Left colon (tissue), 2 donors: Measurements from ENCODE around the gene GSK3A. TPM values are rescaled to one million over a fixed set of nuclear protein-coding genes. Genes with fewer than 3 reads are reported as not detected.
A peak's percentile ranks its signal among the peaks of the same experiment; 100 is the strongest.

Experiments used
- ATAC-seq: fragments of 200-7000 bp; cut with Tn5 transposase; one replicate; pipeline ENCODE4 v1.9.1; 2020; ENCODE audit warnings: mild to moderate bottlenecking, moderate library complexity
- DNase-seq, 2 donors: peaks; one replicate each; pipeline ENCODE4 v3.0.0-alpha.2; 2020
- intact Hi-C, 2 donors: fragments of 100-400 bp; cut with DNase I in 1 of 2; cut with micrococcal nuclease in 1 of 2; formaldehyde crosslinking; loops; one replicate each; pipeline versions ENCODE4 v1.11.2 to v1.14.0; 2022; cut with DNase I, micrococcal nuclease
- total RNA-seq, 2 donors: library from RNA; stranded (reverse); fragmentation: NEBNext Ultra II Directional; extraction: Animal tissue kit (Norgen Biotek cat#: 25700); gene quantifications; one replicate each; pipeline ENCODE4 v1.2.1, GENCODE V29; 2021
- donor health status: DM: no; HTN: no; CAD: no.
- donor health status: DM: yes; HTN: yes; CAD: no.

Gene GSK3A
- total RNA-seq, 2 donors from 2014 or later, result 40.9 to 43.3 TPM

- intact Hi-C loops, result no loop called here
- DNase-seq, result no peak
- peak; percentile 35 for ATAC-seq
Observed at GRCh38 chr19:42193706-42194105, 48.7 kb downstream of the GSK3A start.

GRCh38 chr19:42193294-42193693, 49.1 kb downstream of the GSK3A start:
- ATAC-seq (no peak), DNase-seq (no peak)
- intact Hi-C loops, result no loop called here

- intact Hi-C loops, result no loop called here
- ATAC-seq (peak; percentile 93), DNase-seq (peak; percentile 72 to 87)
Observed at GRCh38 chr19:42191855-42192254, 50.5 kb downstream of the GSK3A start.

GRCh38 chr19:42191330-42191729, 51.1 kb downstream of the GSK3A start:
- intact Hi-C loops, result no loop called here
- DNase-seq, result no peak
- ATAC-seq, result peak; percentile 10

GRCh38 chr19:42189133-42189532, 53.3 kb downstream of the GSK3A start:
- intact Hi-C loops, result loop anchor here in 1 of 2 donors (10.0 kb wide), 1 partner anchor 54 kb away; the partner anchor contains the start of gene POU2F2
- no peak for ATAC-seq
- no peak for DNase-seq

GRCh38 chr19:42188665-42189064, 53.7 kb downstream of the GSK3A start:
- intact Hi-C loops, result loop anchor here in 1 of 2 donors (10.0 kb wide), 1 partner anchor 54 kb away; the partner anchor contains the start of gene POU2F2
- DNase-seq (no peak), ATAC-seq (no peak)

GRCh38 chr19:42185277-42185676, 57.1 kb downstream of the GSK3A start:
- ATAC-seq, result peak; percentile 61
- intact Hi-C loops, result loop anchor here in 1 of 2 donors (10.0 kb wide), 1 partner anchor 50 kb away; the partner anchor contains the start of gene POU2F2
- DNase-seq, result no peak

- intact Hi-C loops, result loop anchor here (5.0 to 10.0 kb wide), 2 partner anchors 50 to 52 kb away; partner anchors contain the start of gene POU2F2 (in 2 of the 2)
- DNase-seq (peak; percentile 72 to 80), ATAC-seq (peak; percentile 81)
Observed at GRCh38 chr19:42184401-42184861, 58.0 kb downstream of the GSK3A start.

Other genes starting within 250 kb of the GSK3A start
- gene ATP1A3, start 248.4 kb downstream of the GSK3A start, total RNA-seq, result 1 to 10 TPM; 1.2 to 1.6 TPM
- 1 to 10 TPM; 1.0 to 2.6 TPM for gene GRIK5, start 172.4 kb downstream of the GSK3A start, total RNA-seq
- gene ZNF574, start 166.4 kb downstream of the GSK3A start, total RNA-seq, result 10 to 100 TPM; 11.0 to 14.0 TPM
- 1 to 10 TPM; 1.5 to 3.8 TPM for gene POU2F2, start 110.2 kb downstream of the GSK3A start, total RNA-seq
- gene DEDD2, start 24.9 kb downstream of the GSK3A start, total RNA-seq, result 10 to 100 TPM; 20.5 to 42.2 TPM
- gene ZNF526, start 22.3 kb downstream of the GSK3A start, total RNA-seq, result 1 to 10 TPM; 8.1 to 8.7 TPM
- 10 to 100 TPM; 40.8 to 50.1 TPM for gene ERF, start 12.5 kb upstream of the GSK3A start, total RNA-seq
- gene CIC, start 26.6 kb upstream of the GSK3A start, total RNA-seq, result 10 to 100 TPM; 43.0 to 47.9 TPM
- gene PRR19, start 59.5 kb upstream of the GSK3A start, total RNA-seq, result under 1 TPM; 0.49 to 0.50 TPM
- gene PAFAH1B3, start 60.0 kb upstream of the GSK3A start, total RNA-seq, result 10 to 100 TPM; 25.9 to 40.5 TPM
- gene TMEM145, start 70.7 kb upstream of the GSK3A start, total RNA-seq, result under 1 TPM; 0.21 to 0.25 TPM
- gene MEGF8, start 83.0 kb upstream of the GSK3A start, total RNA-seq, result 10 to 100 TPM; 21.4 to 21.5 TPM
- 1 to 10 TPM; 4.2 to 5.4 TPM for gene CNFN, start 147.7 kb upstream of the GSK3A start, total RNA-seq
- gene LIPE, start 184.8 kb upstream of the GSK3A start, total RNA-seq, result 1 to 10 TPM; 7.1 to 9.7 TPM
- gene CXCL17, start 200.3 kb upstream of the GSK3A start, total RNA-seq, result not detected